RKO (cell line): ENCODE data around the gene ORMDL3.
A peak's percentile ranks its signal among the peaks of the same experiment; 100 is the strongest.
"Not testable (repeated sequence)": the region's sequence is repeated elsewhere in the genome, so short reads cannot be mapped to it uniquely, and the experiment has no call there.

Experiments used
- DNase-seq: peaks from one replicate; pipeline ENCODE4 v3.0.0-alpha.2; 2016; ENCODE audit warnings: low spot score

The ORMDL3 gene

GRCh38 chr17:39949028-39949427, 21.6 kb upstream of the ORMDL3 start:
- no peak for DNase-seq

DNA sequence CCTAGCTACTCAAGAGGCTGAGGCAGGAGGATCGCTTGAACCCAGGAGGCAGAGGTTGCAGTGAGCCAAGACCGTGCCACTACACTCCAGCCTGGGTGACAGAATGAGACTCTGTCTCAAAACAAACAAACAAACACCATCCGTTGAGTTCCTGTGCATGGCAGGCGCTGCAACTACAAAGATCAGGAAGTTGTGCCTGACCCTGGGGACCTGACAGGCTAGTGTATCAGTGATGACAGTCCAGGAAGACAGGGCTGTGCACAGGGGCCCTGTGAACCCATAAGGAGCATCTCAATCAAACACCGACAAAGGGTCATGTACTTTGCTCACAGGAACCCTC, 21.1 kb upstream of the ORMDL3 start:
- not testable (repeated sequence) for DNase-seq

DNA sequence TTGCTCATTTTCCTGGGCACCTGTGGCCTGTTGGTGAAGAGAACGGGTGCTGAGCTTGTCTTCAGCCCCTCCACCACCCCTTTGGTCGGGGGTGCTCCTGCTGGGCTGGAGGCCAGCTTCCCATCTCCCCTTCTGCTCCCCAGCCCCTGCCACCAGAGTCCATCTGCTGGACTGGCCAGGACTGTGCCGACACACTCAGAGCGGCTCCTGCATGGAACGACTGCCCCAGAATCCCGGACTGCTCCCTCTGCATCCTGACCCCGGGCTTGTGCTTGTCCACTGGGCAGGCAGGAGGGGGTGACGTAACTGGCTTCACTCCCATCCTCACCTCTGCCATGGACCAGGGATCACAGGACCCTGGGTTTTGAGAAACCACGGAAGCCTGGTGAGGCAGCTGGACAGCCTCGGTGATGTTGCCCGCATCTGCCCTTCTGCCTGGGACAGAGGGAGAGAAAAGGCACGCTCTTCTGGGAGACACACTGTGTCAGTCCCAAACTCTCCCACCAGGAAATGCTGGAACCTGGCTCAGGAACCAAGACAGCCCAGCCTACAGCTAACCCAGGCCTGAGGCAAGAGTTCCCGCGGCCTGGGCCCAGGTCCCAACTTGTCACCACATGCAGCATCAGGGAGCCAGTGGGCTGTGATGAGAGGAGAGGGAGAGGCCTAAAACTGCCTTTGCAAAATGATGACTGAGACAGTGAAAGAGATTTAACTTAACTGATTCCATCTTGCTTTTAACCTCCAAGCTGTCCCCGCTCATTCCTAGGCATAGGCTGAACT, 19.3 kb upstream of the ORMDL3 start:
- DNase-seq, result no peak

DNA sequence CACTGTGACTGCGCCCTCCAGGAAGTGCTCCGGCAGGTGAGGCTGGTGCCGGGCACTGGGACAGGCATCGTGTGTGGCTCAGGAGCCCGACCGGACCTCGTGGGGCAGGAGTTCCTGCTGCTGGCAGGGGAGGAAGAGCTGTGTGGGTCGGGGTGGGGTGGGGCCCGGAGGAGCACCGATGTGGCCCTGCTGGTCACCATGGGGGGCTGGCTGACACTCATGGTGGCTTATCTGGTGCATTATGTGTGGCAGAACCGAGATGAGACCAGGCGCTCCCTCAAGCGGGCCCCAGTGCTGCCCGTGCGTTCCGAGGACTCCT, 17.0 kb upstream of the ORMDL3 start:
- no peak for DNase-seq

DNA sequence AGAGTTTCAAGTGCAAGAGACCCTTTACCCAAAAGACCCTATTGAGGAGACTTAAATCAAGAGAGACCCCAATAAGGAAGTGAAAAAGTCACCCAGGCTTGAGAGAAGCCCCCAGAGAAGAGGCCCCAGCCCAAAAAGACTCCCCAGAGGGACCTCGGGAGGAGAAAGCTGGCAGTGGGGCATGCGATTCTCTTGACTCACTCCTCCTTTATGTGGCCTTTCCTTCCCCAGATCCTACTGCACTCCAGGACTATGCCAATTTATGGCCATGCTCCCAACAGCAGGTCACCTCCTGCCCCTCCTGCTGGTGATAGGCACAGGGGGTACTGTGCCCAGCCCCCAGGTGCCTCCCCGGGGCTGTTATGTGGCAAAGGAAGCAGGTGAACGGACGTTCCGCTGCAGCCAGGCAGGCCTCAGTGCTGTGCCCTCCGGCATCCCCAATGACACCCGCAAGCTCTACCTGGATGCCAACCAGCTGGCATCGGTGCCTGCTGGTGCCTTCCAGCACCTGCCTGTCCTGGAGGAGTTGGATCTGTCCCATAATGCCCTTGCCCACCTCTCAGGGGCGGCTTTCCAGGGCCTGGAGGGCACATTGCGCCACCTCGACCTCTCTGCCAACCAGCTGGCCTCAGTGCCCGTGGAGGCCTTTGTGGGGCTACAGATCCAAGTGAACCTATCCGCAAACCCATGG, 16.4 kb upstream of the ORMDL3 start:
- no peak for DNase-seq

DNA sequence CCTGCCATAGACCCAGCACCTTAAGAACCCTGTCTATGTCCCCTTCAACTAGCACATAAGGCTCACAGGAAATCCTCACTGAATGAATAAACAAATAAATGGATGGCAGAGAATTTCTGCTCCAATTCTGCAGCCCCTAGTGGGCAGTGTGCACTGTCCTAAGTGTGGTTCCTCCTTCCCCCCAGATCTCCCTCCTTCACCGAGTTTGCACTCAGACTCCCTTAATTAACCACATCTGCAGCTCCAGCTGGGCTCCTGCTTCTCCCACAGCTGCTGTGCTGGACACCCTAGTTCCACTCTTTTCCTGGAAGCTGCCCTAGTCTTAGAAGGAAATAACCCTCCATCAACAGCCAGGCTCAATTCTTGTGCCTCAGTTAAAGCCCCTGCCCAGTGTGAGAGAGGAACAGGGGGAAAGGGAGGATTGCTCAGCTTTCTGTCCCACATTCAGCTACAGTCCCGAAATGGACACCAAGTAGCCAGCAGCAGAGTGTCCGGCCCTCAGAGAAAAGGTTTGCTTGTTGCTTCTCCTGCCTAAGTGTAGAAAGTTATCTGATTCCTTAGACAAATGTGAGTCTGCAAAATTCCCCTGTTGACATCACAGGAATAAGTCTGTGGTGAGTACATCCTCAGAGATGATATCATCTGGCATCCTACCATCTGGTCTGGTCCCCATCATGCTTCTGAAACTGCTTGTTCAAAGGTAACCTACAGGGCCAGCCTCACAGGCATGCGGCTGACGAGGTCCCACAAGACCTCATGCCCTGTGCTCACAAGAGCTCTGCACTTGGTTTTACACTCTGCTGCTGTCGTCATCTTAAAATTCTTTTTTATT, 12.4 kb upstream of the ORMDL3 start:
- DNase-seq, result peak; percentile 53

DNA sequence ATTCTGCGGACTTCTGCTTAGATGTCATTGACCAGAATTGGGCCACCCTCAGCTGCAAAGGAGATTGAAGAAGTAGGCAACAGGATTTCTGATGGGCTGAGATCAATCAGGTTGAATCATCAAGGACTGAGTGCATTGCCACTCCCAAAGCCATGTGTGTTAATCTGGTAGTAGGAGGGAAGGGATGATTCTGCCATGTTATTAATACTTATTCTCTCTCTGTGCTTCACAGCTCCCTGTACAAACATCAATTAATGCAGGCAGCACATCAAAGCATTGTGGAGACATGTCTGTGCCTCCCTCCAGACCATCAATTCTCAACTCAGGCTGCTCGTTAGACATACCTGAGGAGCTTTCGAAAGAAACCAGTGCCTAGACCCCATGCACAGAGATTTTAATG, 11.7 kb upstream of the ORMDL3 start:
- DNase-seq, result no peak

- DNase-seq, result no peak
Measured at GRCh38 chr17:39938140-39938869, 10.9 kb upstream of the ORMDL3 start.

GRCh38 chr17:39937447-39937846, 10.0 kb upstream of the ORMDL3 start:
- no peak for DNase-seq

- DNase-seq, result no peak
Measured at GRCh38 chr17:39935909-39936308, 8.5 kb upstream of the ORMDL3 start.

GRCh38 chr17:39934324-39934723, 6.9 kb upstream of the ORMDL3 start:
- DNase-seq, result no peak

DNA sequence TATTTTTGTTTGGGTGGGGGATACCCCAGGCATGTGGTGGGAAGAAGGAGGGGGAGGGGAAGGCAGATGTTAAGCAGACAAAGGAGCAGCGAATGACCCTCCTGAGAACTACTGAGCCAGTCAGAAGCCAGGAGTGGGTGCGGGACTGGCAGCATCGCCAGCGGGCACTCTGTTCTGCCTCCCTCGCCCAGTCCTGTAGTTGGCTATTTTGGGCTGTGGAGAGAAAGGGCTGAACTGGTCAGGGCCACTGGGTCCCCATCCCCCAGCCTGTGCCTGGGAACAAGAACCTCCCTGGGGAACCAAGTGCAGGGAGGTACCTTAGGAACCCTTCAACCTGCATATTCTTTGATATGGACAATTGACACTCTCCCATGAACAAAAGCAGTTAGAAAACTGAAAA, 6.5 kb upstream of the ORMDL3 start:
- no peak for DNase-seq

- no peak for DNase-seq
Measured at GRCh38 chr17:39929646-39930407, 2.4 kb upstream of the ORMDL3 start.

GRCh38 chr17:39928858-39929645, 1.7 kb upstream of the ORMDL3 start:
- DNase-seq, result peak; percentile 94

GRCh38 chr17:39927929-39928857, 792 bp upstream of the ORMDL3 start:
- no peak for DNase-seq

DNA sequence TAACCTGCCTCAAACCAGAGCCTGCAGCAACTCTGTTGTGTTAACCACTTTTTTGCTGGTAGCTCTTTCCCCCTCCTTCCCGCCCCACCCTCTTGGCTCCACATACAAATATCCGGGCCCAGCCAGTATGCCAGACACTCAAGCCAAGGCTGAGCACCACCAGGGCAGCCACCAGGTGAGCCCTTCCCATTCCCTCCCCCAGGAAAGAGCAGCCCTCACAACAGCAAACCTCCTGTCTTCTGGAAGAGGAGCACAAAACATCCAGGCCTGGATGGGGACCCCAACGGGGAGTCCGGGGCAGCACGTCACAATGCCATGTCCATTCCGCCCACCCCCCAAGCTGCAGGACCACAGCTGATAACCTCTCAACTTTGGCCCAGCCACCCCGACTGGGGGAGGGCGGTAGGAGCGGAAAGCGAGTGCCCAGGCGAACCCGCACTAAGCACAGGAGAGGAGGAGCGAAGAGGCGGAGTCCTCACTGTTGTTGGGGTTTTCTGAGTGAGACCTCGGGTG, 757 bp downstream of the ORMDL3 start:
- peak; percentile 38 for DNase-seq

DNA sequence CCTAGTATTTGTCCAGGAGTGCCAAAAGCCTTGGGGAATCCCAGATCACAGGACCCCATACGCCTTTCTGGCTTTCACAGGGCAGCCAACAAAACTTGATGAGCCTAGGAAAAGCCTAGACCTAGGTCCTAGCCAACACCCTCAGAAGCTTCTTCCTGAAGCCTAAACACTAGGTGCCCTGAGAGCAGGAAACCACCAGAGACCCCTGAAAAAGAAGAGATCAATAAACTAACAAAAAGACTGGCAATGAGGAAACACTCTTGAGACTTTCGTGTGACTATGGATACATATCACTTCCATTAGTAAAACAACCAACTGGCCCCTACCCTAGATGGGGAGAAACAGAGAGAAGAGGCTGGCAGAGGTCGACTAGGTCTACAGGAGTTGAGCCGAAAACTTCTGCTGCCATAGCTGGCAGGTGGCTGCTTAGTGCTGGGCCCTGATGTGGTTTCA, 1.2 kb downstream of the ORMDL3 start:
- DNase-seq, result no peak

DNA sequence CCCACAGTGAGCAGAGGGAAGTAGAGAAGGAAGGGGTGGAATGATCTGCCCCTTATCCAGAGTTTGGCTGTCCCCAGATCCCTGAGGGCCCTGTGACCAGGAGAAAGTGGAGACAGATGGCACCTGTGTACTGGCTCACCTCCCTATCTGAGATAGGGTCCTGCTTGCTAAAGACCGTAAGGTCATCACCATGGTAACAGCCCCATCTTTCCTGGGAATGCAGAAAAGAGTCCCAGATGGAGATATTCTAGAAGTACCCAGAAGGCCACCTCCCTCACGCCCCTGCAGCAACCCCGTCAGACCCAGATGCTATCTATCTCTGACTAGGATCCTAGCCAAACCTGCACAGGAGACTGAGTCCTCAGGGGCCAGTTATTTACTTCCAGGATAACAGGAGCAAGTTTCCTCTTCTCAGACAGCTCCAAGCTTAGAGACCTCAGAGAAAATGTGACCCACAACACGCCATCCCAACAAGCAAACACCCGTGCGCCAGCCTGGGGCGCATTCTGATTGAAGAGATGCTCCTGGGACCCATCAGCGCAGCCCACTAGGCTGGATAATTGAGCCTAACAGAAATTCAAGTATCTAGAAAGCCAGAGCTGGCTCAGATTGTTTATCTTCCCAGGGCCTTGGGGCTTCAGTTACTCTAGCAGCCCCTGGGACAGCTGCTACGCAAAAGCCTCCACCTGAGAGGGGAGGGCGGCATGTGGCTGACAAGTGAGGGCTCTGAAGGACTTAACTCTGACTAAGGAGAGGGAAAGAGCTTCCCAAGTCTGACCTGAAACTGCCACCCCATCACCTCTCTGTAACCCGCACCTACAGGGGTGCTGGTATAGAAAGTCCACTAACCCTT, 1.9 kb downstream of the ORMDL3 start:
- DNase-seq, result no peak

- no peak for DNase-seq
Measured at GRCh38 chr17:39924691-39925055, 2.7 kb downstream of the ORMDL3 start.
